Stimulated activated CD4-positive, alpha-beta T cell treated with anti-CD3 and anti-CD28 coated beads, Interleukin-2, amount 100 ng/mL, for 4 hours (primary cell): ENCODE data around the gene LMOD1.
"Not testable (repeated sequence)": the region's sequence is repeated elsewhere in the genome, so short reads cannot be mapped to it uniquely, and the experiment has no call there.

Source experiments
- DNase-seq: peaks from one replicate; pipeline ENCODE4 v3.0.0-alpha.2; 2020; ENCODE audit warnings: low read depth

The LMOD1 gene

DNA sequence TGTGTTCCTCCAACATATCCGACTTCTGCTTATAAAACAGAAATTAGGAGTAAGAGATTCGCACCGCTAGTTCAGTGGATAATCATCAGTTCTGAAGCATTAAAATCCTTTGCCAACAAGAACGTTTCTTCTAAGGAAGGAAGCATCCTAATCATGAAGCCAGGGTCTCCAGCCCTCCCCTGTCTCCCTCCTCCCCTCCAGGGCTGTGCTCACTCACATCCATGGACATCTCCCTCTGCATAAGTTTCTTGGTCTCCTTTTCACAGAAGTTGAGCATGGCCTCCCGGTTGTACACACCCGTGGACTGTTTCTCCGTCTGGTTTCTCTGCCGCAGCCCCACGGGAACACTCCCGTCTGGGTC is 505 bp downstream of the LMOD1 start:
- no peak for DNase-seq

DNA sequence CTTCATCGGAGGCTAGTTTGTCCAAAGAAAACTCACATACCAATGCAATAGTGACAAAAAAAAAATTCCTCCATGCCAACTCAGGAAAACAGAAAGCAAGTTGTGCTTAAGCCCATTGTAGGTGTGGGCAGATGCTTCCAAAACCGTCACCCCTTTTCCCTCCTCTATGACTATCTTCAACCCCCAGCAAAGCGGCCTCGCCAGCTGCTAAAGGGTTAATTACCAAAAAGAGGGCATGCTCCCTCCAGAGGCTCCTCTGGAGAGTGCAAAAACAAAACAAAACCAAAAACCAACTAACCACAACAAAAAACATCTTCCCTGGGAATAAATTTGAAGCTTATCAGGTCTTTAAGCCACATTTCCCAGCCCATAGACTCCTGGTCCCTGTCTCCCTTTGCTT is 1.2 kb downstream of the LMOD1 start:
- DNase-seq = no peak

- no peak for DNase-seq
Measured at GRCh38 chr1:201944639-201945038, 1.7 kb downstream of the LMOD1 start.

- DNase-seq = no peak
Measured at GRCh38 chr1:201944002-201944401, 2.3 kb downstream of the LMOD1 start.

- no peak for DNase-seq
Measured at GRCh38 chr1:201942129-201942495, 4.2 kb downstream of the LMOD1 start.

GRCh38 chr1:201941420-201942128 is 4.8 kb downstream of the LMOD1 start:
- no peak for DNase-seq

- not testable (repeated sequence) for DNase-seq
Measured at GRCh38 chr1:201940316-201940715, 6.0 kb downstream of the LMOD1 start.

GRCh38 chr1:201939574-201939973 is 6.8 kb downstream of the LMOD1 start:
- no peak for DNase-seq

GRCh38 chr1:201939148-201939547 is 7.2 kb downstream of the LMOD1 start:
- no peak for DNase-seq

DNA sequence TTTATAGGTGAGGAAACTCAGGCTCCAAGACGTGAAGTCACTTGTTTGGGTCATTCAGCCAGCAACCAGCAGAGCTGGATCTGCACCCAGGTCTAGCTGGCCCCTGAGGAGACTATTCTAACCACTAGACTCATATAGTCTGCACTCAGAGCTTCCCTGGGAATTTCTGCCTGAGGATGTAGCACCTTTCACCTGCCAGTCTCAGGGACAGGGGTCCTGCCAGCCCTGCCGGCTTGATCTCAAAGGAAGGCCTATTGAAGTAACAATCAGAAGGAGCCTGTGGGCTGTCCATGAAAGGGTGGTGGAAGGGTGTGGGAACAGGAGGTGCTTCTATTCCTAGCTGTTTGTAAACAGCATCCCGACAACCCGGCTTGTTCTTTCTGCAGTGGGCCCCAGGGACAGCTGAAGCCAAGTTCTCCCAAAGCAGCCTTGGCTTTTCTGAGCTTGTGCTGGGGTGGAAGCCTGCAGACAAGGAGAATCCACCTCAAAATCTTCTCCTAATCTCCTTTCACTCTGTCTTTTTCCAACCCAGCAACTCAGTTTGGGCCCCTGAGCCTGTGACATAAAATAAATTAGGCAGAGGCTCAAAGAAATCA is 7.8 kb downstream of the LMOD1 start:
- no peak for DNase-seq

DNA sequence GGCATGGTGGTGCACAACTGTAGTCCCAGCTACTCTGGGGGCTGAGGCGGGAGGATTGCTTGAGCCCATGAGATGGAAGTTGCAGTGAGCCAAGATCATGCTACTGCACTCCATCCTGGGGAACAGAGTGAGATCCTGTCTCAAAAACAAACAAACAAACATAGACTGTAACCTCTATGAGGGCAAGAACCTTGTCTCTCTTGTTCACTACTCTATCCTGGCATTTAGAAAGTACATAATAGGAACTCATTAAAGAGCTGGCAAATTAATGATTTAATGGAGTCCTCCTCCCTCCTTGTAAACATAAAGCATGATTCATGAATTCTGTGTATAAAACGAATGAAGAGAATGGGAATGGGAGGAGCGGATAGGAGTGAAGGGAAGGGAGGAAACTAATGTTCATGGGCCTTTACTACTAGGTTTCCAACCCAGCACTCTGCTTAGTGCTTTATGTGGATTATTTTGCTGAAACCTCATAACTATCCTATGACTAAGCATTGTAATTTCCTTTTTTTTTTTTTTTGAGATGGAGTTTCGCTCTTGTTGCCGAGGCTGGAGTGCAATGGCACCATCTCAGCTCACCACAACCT is 8.6 kb downstream of the LMOD1 start:
- DNase-seq = no peak

GRCh38 chr1:201933840-201934430 is 12.4 kb downstream of the LMOD1 start:
- no peak for DNase-seq

- DNase-seq = no peak
Measured at GRCh38 chr1:201930803-201931202, 15.5 kb downstream of the LMOD1 start.

GRCh38 chr1:201930137-201930536 is 16.2 kb downstream of the LMOD1 start:
- no peak for DNase-seq

DNA sequence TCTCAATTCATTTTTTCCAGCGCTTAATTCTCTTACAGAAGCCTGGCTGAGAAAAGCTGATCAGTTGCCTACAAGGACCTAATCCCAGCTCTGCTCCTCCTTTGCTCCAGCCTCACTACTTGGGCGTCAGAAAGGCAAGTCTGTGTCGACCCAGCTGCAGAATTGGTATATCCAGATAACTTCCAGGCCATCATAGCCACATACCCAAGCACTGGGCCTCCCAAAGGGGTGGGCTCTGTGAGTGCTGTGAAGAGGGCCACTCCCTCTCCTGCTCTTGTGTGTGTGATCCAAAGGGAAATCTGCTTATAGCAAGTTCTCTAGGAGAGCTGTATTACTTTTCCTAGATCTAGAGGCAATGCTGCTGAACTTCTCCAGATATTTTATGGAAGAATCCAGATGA is 18.1 kb downstream of the LMOD1 start:
- no peak for DNase-seq

DNA sequence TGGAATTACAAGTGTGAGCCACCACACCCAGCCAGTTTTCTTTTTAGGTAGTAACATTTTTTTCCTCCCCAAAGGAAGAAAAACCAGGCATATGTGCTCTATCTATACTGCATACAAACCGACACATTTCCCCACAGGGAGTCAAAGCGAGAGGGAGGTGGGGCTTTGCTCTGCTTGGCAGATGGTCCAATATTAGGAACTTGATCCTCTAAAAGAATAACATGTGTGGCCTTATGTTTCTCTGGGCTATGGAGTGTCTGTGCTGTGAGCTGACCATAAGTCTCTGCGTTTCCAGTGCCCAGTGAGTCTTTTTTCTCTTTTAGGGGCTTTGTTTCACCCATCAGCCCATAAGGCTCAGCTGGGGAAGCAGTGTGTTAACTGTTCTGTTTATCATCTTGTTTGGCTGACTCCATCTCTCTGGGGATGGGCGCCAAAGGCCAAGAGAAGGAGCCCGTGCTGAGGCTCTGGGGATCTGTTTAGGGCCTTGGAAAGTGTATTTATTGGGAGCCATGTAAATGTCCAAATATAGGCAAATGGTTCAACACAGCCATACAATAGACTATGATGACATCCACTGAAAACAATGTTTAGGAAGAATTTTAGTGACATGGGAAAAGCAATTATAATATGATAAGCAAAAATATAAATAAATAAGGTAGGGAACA is 20.2 kb downstream of the LMOD1 start:
- DNase-seq = no peak

DNA sequence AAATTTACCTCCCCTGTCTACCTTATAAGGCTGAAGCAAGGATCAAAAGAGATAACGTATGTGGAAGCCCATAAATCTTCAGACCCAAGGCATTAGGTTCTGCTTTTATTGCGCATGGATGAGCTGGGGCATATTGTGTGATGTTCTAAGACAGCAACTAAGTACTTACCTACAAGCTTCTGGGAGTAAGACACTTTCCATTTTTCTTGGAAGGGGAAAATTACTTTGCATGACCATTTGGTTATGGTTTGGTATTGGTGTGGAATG is 21.1 kb downstream of the LMOD1 start:
- DNase-seq = no peak

DNA sequence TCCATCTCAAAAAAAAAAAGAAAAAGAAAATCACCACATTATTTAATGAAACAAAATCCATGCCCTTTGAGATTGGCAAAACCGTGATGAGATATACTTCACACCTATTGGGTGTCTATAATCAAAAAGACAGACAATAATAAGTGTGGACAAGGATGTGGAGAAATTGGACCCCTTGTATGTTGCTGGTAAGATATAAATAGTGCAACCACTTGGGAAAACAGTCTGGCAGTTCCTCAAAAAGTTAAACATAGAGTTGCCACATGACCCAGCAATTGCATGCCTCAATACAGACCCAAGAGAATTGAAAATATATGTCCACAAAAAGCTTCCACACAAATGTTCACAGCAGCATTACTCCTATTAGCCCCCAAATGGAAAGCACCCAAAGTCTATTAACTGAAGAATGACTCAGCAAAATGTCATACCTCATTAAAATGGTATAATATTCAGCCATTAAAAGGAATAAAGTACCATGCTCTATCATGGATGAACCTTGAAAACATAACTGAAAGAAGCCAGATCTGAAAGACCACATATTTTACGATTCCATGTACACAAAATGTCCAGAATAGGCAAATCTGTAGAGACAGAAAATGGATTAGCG is 24.3 kb downstream of the LMOD1 start:
- DNase-seq = no peak

DNA sequence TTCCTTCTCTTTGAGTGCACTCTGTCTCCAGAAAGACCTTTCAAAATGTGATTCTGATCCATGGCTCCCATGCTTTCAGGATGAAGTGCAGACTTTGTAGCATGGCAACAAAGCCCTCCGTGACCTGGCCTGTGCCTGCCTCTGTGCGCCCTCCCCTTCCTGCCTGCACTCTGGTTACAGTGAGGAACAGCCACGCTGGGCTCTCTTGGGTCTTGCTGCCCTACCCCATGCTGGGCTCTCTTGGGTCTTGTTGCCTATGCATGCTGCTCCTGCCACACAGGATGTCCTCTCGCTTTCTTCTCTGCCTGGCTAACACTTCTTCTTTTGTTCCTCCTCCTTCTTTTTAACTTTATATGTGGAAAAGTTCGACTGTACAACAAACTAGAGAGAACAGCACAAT is 28.0 kb downstream of the LMOD1 start:
- DNase-seq = no peak

GRCh38 chr1:201917362-201918033 is 28.9 kb downstream of the LMOD1 start:
- no peak for DNase-seq

DNA sequence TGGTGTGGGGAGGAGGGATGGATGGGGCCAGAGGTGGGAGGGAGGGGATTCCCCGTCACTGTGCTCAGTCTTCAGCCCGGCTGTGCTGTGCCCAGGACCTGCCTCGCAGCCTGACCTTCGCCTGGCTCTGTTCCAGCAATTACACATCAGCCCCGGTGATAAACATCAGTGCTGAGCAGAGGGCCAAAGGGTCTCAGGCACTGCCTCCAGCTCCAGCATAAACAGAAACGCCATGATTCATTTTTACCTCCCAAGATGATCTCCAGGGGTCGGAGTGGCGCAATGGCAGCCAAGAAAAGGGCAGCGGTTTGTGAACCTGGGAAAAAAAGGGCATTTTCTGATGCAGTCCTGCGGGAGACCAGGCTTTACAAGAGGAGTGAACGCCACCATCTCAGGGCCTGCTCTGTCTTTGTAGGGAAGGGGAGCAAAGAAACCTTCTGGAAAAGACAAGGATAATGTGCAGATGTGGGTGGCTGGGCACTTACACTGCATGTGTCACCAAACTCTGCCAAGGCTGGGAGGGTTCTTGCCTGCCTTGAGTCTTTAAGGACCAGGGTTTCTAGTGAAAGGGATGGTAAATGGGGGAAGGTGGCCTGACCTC is 29.6 kb downstream of the LMOD1 start:
- DNase-seq = no peak
